GM23338 (cell line): Measurements from ENCODE around the gene MED1. TPM values are rescaled to one million over a fixed set of nuclear protein-coding genes. Genes with fewer than 3 reads are reported as not detected.

Experiments used
- ATAC-seq: fragments of 200-7000 bp; cut with Tn5 transposase; 3 replicates; pipeline ENCODE4 v1.9.1; 2020
- DNase-seq: peaks from one replicate; pipeline ENCODE4 v3.0.0-alpha.2; 2015; ENCODE audit warnings: low spot score
- H2AFZ ChIP-seq: fragments of 200-600 bp; sonication (generic); 2 replicates; pipeline ENCODE4 v1.8.0; 2016; ENCODE audit warnings: antibody characterized with exemption, mild to moderate bottlenecking, moderate library complexity
- H3F3A ChIP-seq: fragments of 200-600 bp; sonication (generic); replicated peaks from 2 replicates; pipeline ENCODE4 v1.8.0; 2017; ENCODE audit warnings: antibody characterized with exemption, mixed run types, low read depth
- H3K27ac ChIP-seq: fragments of 200-600 bp; sonication (generic); 2 replicates; pipeline ENCODE4 v1.6.1; 2016; ENCODE audit warnings: low read depth
- H3K27me3 ChIP-seq: fragments of 200-600 bp; sonication (generic); 2 replicates; pipeline ENCODE4 v1.8.0; 2016; ENCODE audit warnings: mild to moderate bottlenecking, mixed run types, moderate library complexity; ENCODE audit not compliant: insufficient read depth
- H3K36me3 ChIP-seq: fragments of 200-600 bp; sonication (generic); 2 replicates; pipeline ENCODE4 v1.8.0; 2016; ENCODE audit warnings: mild to moderate bottlenecking; ENCODE audit not compliant: insufficient read depth
- H3K4me1 ChIP-seq: fragments of 200-600 bp; sonication (generic); 2 replicates; pipeline ENCODE4 v1.8.0; 2016; ENCODE audit warnings: mild to moderate bottlenecking, moderate library complexity; ENCODE audit not compliant: insufficient read depth
- H3K4me2 ChIP-seq: fragments of 200-600 bp; sonication (generic); 2 replicates; pipeline ENCODE4 v1.7.1; 2017; ENCODE audit warnings: mixed run types
- H3K4me3 ChIP-seq: fragments of 200-600 bp; sonication (generic); 2 replicates; pipeline ENCODE4 v1.6.1; 2016; ENCODE audit warnings: mixed run types
- H3K79me2 ChIP-seq: fragments of 200-600 bp; sonication (generic); replicated peaks from 2 replicates; pipeline ENCODE4 v1.8.0; 2017; ENCODE audit warnings: mild to moderate bottlenecking; ENCODE audit not compliant: insufficient read depth
- H3K9me2 ChIP-seq: fragments of 200-600 bp; sonication (generic); 2 replicates; pipeline ENCODE4 v1.8.0; 2017; ENCODE audit not compliant: insufficient read depth
- H4K20me1 ChIP-seq: fragments of 200-600 bp; sonication (generic); replicated peaks from 2 replicates; pipeline ENCODE4 v1.8.0; 2017; ENCODE audit warnings: mild to moderate bottlenecking; ENCODE audit not compliant: insufficient read depth
- H3K27ac Mint-ChIP-seq: 2 replicates; pipeline ENCODE4 v1.8.0; 2020; ENCODE audit warnings: inconsistent platforms, mild to moderate bottlenecking, moderate library complexity, mixed read lengths
- H3K27me3 Mint-ChIP-seq: 3 replicates; pipeline ENCODE4 v1.8.0; 2022; ENCODE audit warnings: low read depth, mild to moderate bottlenecking, moderate library complexity, mixed read lengths, inconsistent platforms; ENCODE audit not compliant: insufficient read depth, poor library complexity
- H3K36me3 Mint-ChIP-seq: 3 replicates; pipeline ENCODE4 v1.8.0; 2021; ENCODE audit warnings: low read depth, mild to moderate bottlenecking, inconsistent platforms, moderate library complexity, mixed read lengths
- H3K4me1 Mint-ChIP-seq: 3 replicates; pipeline ENCODE4 v1.8.0; 2020; ENCODE audit warnings: mild to moderate bottlenecking, inconsistent platforms, mixed read lengths
- H3K4me3 Mint-ChIP-seq: 3 replicates; pipeline ENCODE4 v1.8.0; 2021; ENCODE audit warnings: moderate library complexity, mild to moderate bottlenecking, inconsistent platforms, mixed read lengths
- H3K9me3 Mint-ChIP-seq: 3 replicates; pipeline ENCODE4 v1.8.0; 2020; ENCODE audit warnings: moderate library complexity, mild to moderate bottlenecking, inconsistent platforms, mixed read lengths
- CTCF ChIP-seq, 2 experiments: fragments of 200-600 bp in 1 of 2; sonication (generic) in 1 of 2; conservative IDR thresholded peaks; 2 replicates each; pipeline versions ENCODE4 v1.5.1 to v1.6.1; 2016 to 2017; ENCODE audit warnings: antibody characterized with exemption in 2 of 2, low read depth in 2 of 2, mild to moderate bottlenecking in 2 of 2, moderate library complexity in 1 of 2
- EZH2 ChIP-seq: fragments of 200-600 bp; sonication (generic); IDR thresholded peaks from one replicate; pipeline ENCODE4 v1.8.0; 2017; ENCODE audit warnings: antibody characterized with exemption, mild to moderate bottlenecking, low read depth; ENCODE audit not compliant: unreplicated experiment
- EZH2phosphoT487 ChIP-seq: fragments of 200-600 bp; sonication (generic); IDR thresholded peaks from one replicate; pipeline ENCODE4 v1.8.1; 2018; ENCODE audit warnings: antibody characterized with exemption; ENCODE audit not compliant: unreplicated experiment
- JUNB ChIP-seq: IDR thresholded peaks from one replicate; pipeline ENCODE4 v1.6.1; 2016; ENCODE audit warnings: antibody characterized with exemption; ENCODE audit not compliant: unreplicated experiment
- NANOG ChIP-seq: IDR thresholded peaks from 2 replicates; pipeline ENCODE4 v1.6.1; 2016; ENCODE audit warnings: antibody characterized with exemption, borderline replicate concordance
- REST ChIP-seq: IDR thresholded peaks from one replicate; pipeline ENCODE4 v1.6.1; 2018; ENCODE audit warnings: antibody characterized with exemption; ENCODE audit not compliant: unreplicated experiment
- STAT1 ChIP-seq: IDR thresholded peaks from one replicate; pipeline ENCODE4 v1.6.1; 2016; ENCODE audit warnings: antibody characterized with exemption; ENCODE audit not compliant: unreplicated experiment
- ZNF114 ChIP-seq: fragments of 250-450 bp; sonication (Bioruptor Pico); IDR thresholded peaks from 2 replicates; pipeline ENCODE4 v1.5.0; 2020; ENCODE audit warnings: mild to moderate bottlenecking, moderate library complexity
- ZNF331 ChIP-seq: fragments of 250-450 bp; sonication (Bioruptor Pico); IDR thresholded peaks from 2 replicates; pipeline ENCODE4 v1.5.0; 2020; ENCODE audit warnings: low read depth, mild to moderate bottlenecking, moderate library complexity
- polyA plus RNA-seq: library from polyadenylated mRNA; unstranded; fragments of >200 nt; fragmentation: Nextera tagmentation; extraction: Ambion mirVana; gene quantifications from 2 replicates; pipeline ENCODE4 v1.2.1, GENCODE V29; 2016
- total RNA-seq: library from RNA; depleted of rRNA; stranded (reverse); fragments of >200 nt; shearing (Covaris generic); gene quantifications from 2 replicates; pipeline ENCODE4 v1.2.3, GENCODE V29; 2014
- TF ChIP-seq, protein P1 (sequence below): fragments of 250-450 bp; sonication (Bioruptor Pico); IDR thresholded peaks from 2 replicates; pipeline ENCODE4 v1.5.0; 2020; ENCODE audit warnings: mild to moderate bottlenecking, moderate library complexity
- TF ChIP-seq, protein P2 (sequence below): IDR thresholded peaks from 2 replicates; pipeline ENCODE4 v1.6.1; 2016; ENCODE audit warnings: antibody characterized with exemption

The MED1 gene
- total and polyA plus RNA-seq, 2 experiments from 2014 or later = 19.0 to 42.3 TPM

DNA sequence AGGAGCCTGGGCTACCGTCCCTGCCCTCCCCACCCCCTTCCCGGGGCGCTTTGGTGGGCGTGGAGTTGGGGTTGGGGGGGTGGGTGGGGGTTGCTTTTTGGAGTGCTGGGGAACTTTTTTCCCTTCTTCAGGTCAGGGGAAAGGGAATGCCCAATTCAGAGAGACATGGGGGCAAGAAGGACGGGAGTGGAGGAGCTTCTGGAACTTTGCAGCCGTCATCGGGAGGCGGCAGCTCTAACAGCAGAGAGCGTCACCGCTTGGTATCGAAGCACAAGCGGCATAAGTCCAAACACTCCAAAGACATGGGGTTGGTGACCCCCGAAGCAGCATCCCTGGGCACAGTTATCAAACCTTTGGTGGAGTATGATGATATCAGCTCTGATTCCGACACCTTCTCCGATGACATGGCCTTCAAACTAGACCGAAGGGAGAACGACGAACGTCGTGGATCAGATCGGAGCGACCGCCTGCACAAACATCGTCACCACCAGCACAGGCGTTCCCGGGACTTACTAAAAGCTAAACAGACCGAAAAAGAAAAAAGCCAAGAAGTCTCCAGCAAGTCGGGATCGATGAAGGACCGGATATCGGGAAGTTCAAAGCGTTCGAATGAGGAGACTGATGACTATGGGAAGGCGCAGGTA is 11.0 kb upstream of the MED1 start:
- Histone ChIP-seq H3K79me2 (peaks cover 52% of the 10 kb centered on the region), H3K4me2 (peak overlapping the region; percentile 100), H3K9me2 (no peaks in the 10 kb centered on the region), H3K4me3 (peak overlapping the region; percentile 98), H3F3A (0 out of 2 replicates have a peak, but pooled peaks cover 4% of the 10 kb centered on the region), H4K20me1 (peaks cover 39% of the 10 kb centered on the region), H3K4me1 (peaks cover 15% of the 10 kb centered on the region), H2AFZ (no peak overlapping the region), H3K27ac (peak overlapping the region; percentile 86; the same call in 1 of the 2 replicates), H3K27me3 (no peaks in the 10 kb centered on the region), H3K36me3 (no peaks in the 10 kb centered on the region)
- DNase-seq (peak; percentile 36), ATAC-seq (peak; percentile 20)
- peak overlapping the region; percentile 89 for H3K4me3 Mint-ChIP-seq
- H3K9me3 Mint-ChIP-seq = no peaks in the 10 kb centered on the region
- peaks cover 12% of the 10 kb centered on the region for H3K27me3 Mint-ChIP-seq
- peak overlapping the region; percentile 82 for H3K27ac Mint-ChIP-seq
- peaks cover 23% of the 10 kb centered on the region; the same call in 2 of the 3 replicates for H3K36me3 Mint-ChIP-seq
- peaks cover 3% of the 10 kb centered on the region; the same call in 2 of the 3 replicates for H3K4me1 Mint-ChIP-seq
- TF ChIP-seq EZH2phosphoT487 (no peak), NANOG (no peak), CTCF (conservative IDR thresholded peaks at IDR 0.05; ENCODE audit: low read depth in 2 of 2) (no peak), ZNF114 (CRISPR knock-in tag) (no peak), ZNF331 (CRISPR knock-in tag) (no peak), REST (no peak), STAT1 (no peak), JUNB (no peak), EZH2 (no peak)
- TF ChIP-seq, protein P1, sequence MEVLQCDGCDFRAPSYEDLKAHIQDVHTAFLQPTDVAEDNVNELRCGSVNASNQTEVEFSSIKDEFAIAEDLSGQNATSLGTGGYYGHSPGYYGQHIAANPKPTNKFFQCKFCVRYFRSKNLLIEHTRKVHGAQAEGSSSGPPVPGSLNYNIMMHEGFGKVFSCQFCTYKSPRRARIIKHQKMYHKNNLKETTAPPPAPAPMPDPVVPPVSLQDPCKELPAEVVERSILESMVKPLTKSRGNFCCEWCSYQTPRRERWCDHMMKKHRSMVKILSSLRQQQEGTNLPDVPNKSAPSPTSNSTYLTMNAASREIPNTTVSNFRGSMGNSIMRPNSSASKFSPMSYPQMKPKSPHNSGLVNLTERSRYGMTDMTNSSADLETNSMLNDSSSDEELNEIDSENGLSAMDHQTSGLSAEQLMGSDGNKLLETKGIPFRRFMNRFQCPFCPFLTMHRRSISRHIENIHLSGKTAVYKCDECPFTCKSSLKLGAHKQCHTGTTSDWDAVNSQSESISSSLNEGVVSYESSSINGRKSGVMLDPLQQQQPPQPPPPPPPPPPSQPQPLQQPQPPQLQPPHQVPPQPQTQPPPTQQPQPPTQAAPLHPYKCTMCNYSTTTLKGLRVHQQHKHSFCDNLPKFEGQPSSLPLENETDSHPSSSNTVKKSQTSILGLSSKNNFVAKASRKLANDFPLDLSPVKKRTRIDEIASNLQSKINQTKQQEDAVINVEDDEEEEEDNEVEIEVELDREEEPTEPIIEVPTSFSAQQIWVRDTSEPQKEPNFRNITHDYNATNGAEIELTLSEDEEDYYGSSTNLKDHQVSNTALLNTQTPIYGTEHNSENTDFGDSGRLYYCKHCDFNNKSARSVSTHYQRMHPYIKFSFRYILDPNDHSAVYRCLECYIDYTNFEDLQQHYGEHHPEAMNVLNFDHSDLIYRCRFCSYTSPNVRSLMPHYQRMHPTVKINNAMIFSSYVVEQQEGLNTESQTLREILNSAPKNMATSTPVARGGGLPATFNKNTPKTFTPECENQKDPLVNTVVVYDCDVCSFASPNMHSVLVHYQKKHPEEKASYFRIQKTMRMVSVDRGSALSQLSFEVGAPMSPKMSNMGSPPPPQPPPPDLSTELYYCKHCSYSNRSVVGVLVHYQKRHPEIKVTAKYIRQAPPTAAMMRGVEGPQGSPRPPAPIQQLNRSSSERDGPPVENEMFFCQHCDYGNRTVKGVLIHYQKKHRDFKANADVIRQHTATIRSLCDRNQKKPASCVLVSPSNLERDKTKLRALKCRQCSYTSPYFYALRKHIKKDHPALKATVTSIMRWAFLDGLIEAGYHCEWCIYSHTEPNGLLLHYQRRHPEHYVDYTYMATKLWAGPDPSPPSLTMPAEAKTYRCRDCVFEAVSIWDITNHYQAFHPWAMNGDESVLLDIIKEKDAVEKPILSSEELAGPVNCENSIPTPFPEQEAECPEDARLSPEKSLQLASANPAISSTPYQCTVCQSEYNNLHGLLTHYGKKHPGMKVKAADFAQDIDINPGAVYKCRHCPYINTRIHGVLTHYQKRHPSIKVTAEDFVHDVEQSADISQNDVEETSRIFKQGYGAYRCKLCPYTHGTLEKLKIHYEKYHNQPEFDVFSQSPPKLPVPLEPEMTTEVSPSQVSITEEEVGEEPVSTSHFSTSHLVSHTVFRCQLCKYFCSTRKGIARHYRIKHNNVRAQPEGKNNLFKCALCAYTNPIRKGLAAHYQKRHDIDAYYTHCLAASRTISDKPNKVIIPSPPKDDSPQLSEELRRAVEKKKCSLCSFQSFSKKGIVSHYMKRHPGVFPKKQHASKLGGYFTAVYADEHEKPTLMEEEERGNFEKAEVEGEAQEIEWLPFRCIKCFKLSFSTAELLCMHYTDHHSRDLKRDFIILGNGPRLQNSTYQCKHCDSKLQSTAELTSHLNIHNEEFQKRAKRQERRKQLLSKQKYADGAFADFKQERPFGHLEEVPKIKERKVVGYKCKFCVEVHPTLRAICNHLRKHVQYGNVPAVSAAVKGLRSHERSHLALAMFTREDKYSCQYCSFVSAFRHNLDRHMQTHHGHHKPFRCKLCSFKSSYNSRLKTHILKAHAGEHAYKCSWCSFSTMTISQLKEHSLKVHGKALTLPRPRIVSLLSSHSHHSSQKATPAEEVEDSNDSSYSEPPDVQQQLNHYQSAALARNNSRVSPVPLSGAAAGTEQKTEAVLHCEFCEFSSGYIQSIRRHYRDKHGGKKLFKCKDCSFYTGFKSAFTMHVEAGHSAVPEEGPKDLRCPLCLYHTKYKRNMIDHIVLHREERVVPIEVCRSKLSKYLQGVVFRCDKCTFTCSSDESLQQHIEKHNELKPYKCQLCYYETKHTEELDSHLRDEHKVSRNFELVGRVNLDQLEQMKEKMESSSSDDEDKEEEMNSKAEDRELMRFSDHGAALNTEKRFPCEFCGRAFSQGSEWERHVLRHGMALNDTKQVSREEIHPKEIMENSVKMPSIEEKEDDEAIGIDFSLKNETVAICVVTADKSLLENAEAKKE (CRISPR knock-in tag) = no peak
- TF ChIP-seq, protein P2, sequence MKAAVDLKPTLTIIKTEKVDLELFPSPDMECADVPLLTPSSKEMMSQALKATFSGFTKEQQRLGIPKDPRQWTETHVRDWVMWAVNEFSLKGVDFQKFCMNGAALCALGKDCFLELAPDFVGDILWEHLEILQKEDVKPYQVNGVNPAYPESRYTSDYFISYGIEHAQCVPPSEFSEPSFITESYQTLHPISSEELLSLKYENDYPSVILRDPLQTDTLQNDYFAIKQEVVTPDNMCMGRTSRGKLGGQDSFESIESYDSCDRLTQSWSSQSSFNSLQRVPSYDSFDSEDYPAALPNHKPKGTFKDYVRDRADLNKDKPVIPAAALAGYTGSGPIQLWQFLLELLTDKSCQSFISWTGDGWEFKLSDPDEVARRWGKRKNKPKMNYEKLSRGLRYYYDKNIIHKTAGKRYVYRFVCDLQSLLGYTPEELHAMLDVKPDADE = no peak
